HepG2 (cell line): ENCODE data around the gene RAB3IP. TPM values are rescaled to one million over a fixed set of nuclear protein-coding genes. Genes with fewer than 3 reads are reported as not detected.

Experiments used
- ATAC-seq: fragments of 200-7000 bp; cut with Tn5 transposase; 3 replicates; pipeline ENCODE4 v1.9.1; 2020; ENCODE audit warnings: mild to moderate bottlenecking, moderate library complexity
- BruUV-seq: library from RNA; stranded (reverse); fragments of 400-500 nt; replicated peaks from 2 replicates; lab custom pipeline; 2021; lab: Mats Ljungman, UMichigan
- CTCF ChIA-PET: fragments of 300-600 bp; formaldehyde crosslinking; extraction: SDS; loops from one replicate; lab custom pipeline; 2021; ENCODE audit warnings: low total read pairs, inconsistent platforms, low intra/inter-chr PET ratio; lab: Yijun Ruan, JAX
- POLR2A ChIA-PET: fragments of 350-600 bp; sonication (Branson Sonifier 250); formaldehyde crosslinking; loops from one replicate; lab custom pipeline; 2020; ENCODE audit warnings: antibody characterized with exemption, inconsistent platforms; lab: Yijun Ruan, JAX
- DNase-seq: peaks from one replicate; pipeline ENCODE4 v3.0.0-alpha.2; 2015; ENCODE audit warnings: low spot score
- FAIRE-seq: peaks from 3 replicates; lab custom pipeline; 2011; peaks lifted over from hg19 to GRCh38; lab: Jason Lieb, UNC
- H2AFZ ChIP-seq: one replicate; pipeline ENCODE4 v1.6.1; 2011; ENCODE audit warnings: low read length, inconsistent platforms
- H3K27ac ChIP-seq: fragments of 300-600 bp; 3 replicates; pipeline ENCODE4 v1.8.0; 2011; ENCODE audit warnings: mixed run types, mild to moderate bottlenecking, mixed read lengths, low read length, inconsistent platforms; ENCODE audit not compliant: insufficient read depth; ENCODE audit errors: extremely low read length
- H3K27me3 ChIP-seq, 2 experiments: fragments of 200-600 bp in 1 of 2; 2 replicates in 1 of 2; 3 replicates in 1 of 2; pipeline versions ENCODE4 v1.6.0 to v1.8.0; 2011; ENCODE audit warnings: low read length in 2 of 2, mild to moderate bottlenecking in 2 of 2, moderate library complexity in 2 of 2, inconsistent platforms in 1 of 2; ENCODE audit not compliant: insufficient read depth in 2 of 2, control insufficient read depth in 1 of 2
- H3K36me3 ChIP-seq, 2 experiments: fragments of 200-600 bp in 1 of 2; replicated peaks in 1 of 2; 2 replicates in 1 of 2; 3 replicates in 1 of 2; pipeline versions ENCODE4 v1.5.1 to v1.8.0; 2011; ENCODE audit warnings: low read length in 2 of 2, inconsistent platforms in 1 of 2; ENCODE audit not compliant: insufficient read depth in 2 of 2, control insufficient read depth in 1 of 2
- H3K4me1 ChIP-seq: 2 replicates; pipeline ENCODE4 v1.5.1; 2012; ENCODE audit warnings: low read length, inconsistent platforms; ENCODE audit not compliant: insufficient read depth
- H3K4me2 ChIP-seq: 2 replicates; pipeline ENCODE4 v1.6.0; 2011; ENCODE audit warnings: low read depth, low read length, inconsistent platforms
- H3K4me3 ChIP-seq, 3 experiments: fragments of 200-600 bp in 1 of 3; sonication (generic), shearing (Covaris generic) in 1 of 3; replicated peaks in 1 of 3; 2 replicates each; pipeline ENCODE4 v1.5.1; 2011 to 2016; ENCODE audit warnings: low read length in 3 of 3, inconsistent platforms in 2 of 3, low read depth in 2 of 3, mild to moderate bottlenecking in 2 of 3, control low read depth in 1 of 3, mixed read lengths in 1 of 3; ENCODE audit not compliant: insufficient read depth in 1 of 3
- H3K79me2 ChIP-seq: one replicate; pipeline ENCODE4 v1.6.1; 2011; ENCODE audit warnings: low read length, inconsistent platforms; ENCODE audit not compliant: insufficient read depth
- H3K9ac ChIP-seq: 2 replicates; pipeline ENCODE4 v1.6.0; 2011; ENCODE audit warnings: mild to moderate bottlenecking, low read depth, low read length, inconsistent platforms; ENCODE audit not compliant: insufficient read depth
- H3K9me3 ChIP-seq: 2 replicates; pipeline ENCODE4 v1.5.1; 2012; ENCODE audit warnings: mild to moderate bottlenecking, low read length
- H4K20me1 ChIP-seq: 2 replicates; pipeline ENCODE4 v1.6.0; 2011; ENCODE audit warnings: inconsistent platforms, mild to moderate bottlenecking, low read length, moderate library complexity; ENCODE audit not compliant: insufficient read depth
- HDAC2 ChIP-seq: sonication (generic); formaldehyde crosslinking; IDR thresholded peaks from 2 replicates; pipeline ENCODE4 v1.4.0; 2020; ENCODE audit warnings: missing genetic modification reagents
- KLF6 ChIP-seq: IDR thresholded peaks from 2 replicates; pipeline ENCODE4 v1.8.0; 2016; ENCODE audit warnings: missing biosample characterization, missing genetic modification reagents
- MTF1 ChIP-seq: sonication (generic); formaldehyde crosslinking; IDR thresholded peaks from 2 replicates; pipeline ENCODE4 v1.5.0; 2020; ENCODE audit warnings: missing genetic modification reagents
- MZF1 ChIP-seq: sonication (generic); formaldehyde crosslinking; IDR thresholded peaks from 2 replicates; pipeline ENCODE4 v1.8.1; 2023; ENCODE audit warnings: mild to moderate bottlenecking, missing genetic modification reagents, borderline replicate concordance
- POLR2A ChIP-seq, 2 experiments: IDR thresholded peaks; 2 replicates each; pipeline ENCODE4 v1.6.1; 2011; ENCODE audit warnings: low read depth in 2 of 2, low read length in 2 of 2, mild to moderate bottlenecking in 1 of 2, moderate library complexity in 1 of 2; ENCODE audit not compliant: insufficient read depth in 1 of 2
- SIX1 ChIP-seq: sonication (generic); formaldehyde crosslinking; IDR thresholded peaks from 2 replicates; pipeline ENCODE4 v1.4.0; 2020; ENCODE audit warnings: missing genetic modification reagents, borderline replicate concordance
- SSRP1 ChIP-seq: IDR thresholded peaks from 2 replicates; pipeline ENCODE4 v1.6.1; 2016; ENCODE audit warnings: control low read depth
- YEATS4 ChIP-seq: sonication (generic); formaldehyde crosslinking; IDR thresholded peaks from 2 replicates; pipeline ENCODE4 v1.4.0; 2020; ENCODE audit warnings: missing genetic modification reagents, borderline replicate concordance
- ZNF205 ChIP-seq: IDR thresholded peaks from 2 replicates; pipeline ENCODE4 v1.6.1; 2018; ENCODE audit warnings: missing biosample characterization, missing genetic modification reagents
- ZNF234 ChIP-seq: sonication (generic); formaldehyde crosslinking; conservative IDR thresholded peaks from 2 replicates; pipeline ENCODE4 v1.5.1; 2020; ENCODE audit warnings: mild to moderate bottlenecking, missing genetic modification reagents
- ZNF326 ChIP-seq: sonication (generic); formaldehyde crosslinking; IDR thresholded peaks from 2 replicates; pipeline ENCODE4 v1.4.0; 2020; ENCODE audit warnings: missing genetic modification reagents, borderline replicate concordance
- ZNF441 ChIP-seq: sonication (generic); formaldehyde crosslinking; IDR thresholded peaks from 2 replicates; pipeline ENCODE4 v1.7.0; 2021; ENCODE audit warnings: missing genetic modification reagents, borderline replicate concordance
- ZNF703 ChIP-seq: sonication (generic); formaldehyde crosslinking; IDR thresholded peaks from 2 replicates; pipeline ENCODE4 v1.5.1; 2020; ENCODE audit warnings: missing genetic modification reagents, mild to moderate bottlenecking, moderate library complexity, borderline replicate concordance
- ZNF777 ChIP-seq: sonication (generic); formaldehyde crosslinking; IDR thresholded peaks from 2 replicates; pipeline ENCODE4 v1.4.0; 2020; ENCODE audit warnings: missing genetic modification reagents
- ZNF839 ChIP-seq: sonication (generic); formaldehyde crosslinking; IDR thresholded peaks from 2 replicates; pipeline ENCODE4 v1.4.0; 2020; ENCODE audit warnings: missing genetic modification reagents, mild to moderate bottlenecking, borderline replicate concordance
- WGBS: methylation state at CpG from one replicate; pipeline ENCODE4 v1.1.6; 2017; ENCODE audit warnings: low lambda C conversion rate; 5-methylcytosine and 5-hydroxymethylcytosine counted together
- in situ Hi-C: cut with HindIII; loops from 2 replicates; pipeline ENCODE4 v1.10.0; 2017; ENCODE audit warnings: low pct_unique_long_range_greater_than_20kb; ENCODE audit not compliant: extremely low pct_ligation_motif_present
- intact Hi-C: fragments of 100-400 bp; cut with micrococcal nuclease; formaldehyde crosslinking; loops from one replicate; pipeline ENCODE4 v1.10.0; 2022; ENCODE audit not compliant: unreplicated experiment
- polyA plus RNA-seq, 8 experiments: library from polyadenylated mRNA; depleted of rRNA in 3 of 8; stranded (reverse) in 7 of 8; unstranded in 1 of 8; fragments of >200 nt; fragmentation: Illumina TruSeq in 4 of 8; extraction: Trizol in 4 of 8; gene quantifications; 2 replicates each; pipeline versions ENCODE4 v1.2.1 to v1.2.3, GENCODE V29; 2011 to 2016; ENCODE audit warnings: low read depth in 4 of 8, missing spikeins in 1 of 8, mixed read lengths in 1 of 8; ENCODE audit not compliant: insufficient read depth in 1 of 8
- total RNA-seq, 5 experiments: library from RNA; depleted of rRNA; stranded (reverse); fragments of >200 nt; fragmentation: Illumina TruSeq; extraction: Trizol; gene quantifications; 2 replicates each; pipeline ENCODE4 v1.2.3, GENCODE V29; 2016; ENCODE audit warnings: low read depth in 1 of 5
- TF ChIP-seq, protein P1 (sequence below): sonication (generic); formaldehyde crosslinking; IDR thresholded peaks from 2 replicates; pipeline ENCODE4 v1.4.0; 2020; ENCODE audit warnings: missing genetic modification reagents, borderline replicate concordance
- TF ChIP-seq, protein P2 (sequence below): sonication (generic); formaldehyde crosslinking; IDR thresholded peaks from 2 replicates; pipeline ENCODE4 v1.4.0; 2020; ENCODE audit warnings: missing genetic modification reagents, borderline replicate concordance
- TF ChIP-seq, protein P3 (sequence below): sonication (generic); formaldehyde crosslinking; IDR thresholded peaks from 2 replicates; pipeline ENCODE4 v1.5.1; 2020; ENCODE audit warnings: missing genetic modification reagents, mild to moderate bottlenecking, borderline replicate concordance

RAB3IP gene
- total and polyA plus RNA-seq, 2 of the 13 experiments (the other 11 are each of a cell fraction or from before 2014, with no cell fraction given) = 33.6 to 41.1 TPM

DNA sequence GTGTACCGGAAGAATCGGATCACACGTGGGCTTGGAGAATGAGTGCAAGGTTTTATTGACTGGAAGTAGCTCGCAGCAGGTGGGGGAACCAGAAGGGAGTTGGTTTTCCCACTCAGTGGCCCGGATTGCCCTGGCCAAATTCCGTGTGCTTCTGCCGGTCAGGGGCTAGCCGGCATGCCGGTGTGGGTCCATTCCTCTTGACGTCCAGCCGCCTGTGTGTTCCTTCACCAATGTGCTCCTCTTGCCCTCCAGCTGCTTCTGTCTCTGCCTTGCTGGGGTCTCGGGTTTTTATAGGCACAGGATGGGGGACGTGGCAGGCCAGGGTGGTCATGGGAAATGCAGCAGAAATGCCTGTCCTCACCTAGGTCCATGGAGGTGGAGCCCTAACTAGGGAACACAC, 97.4 kb downstream of the RAB3IP start:
- CTCF ChIA-PET = no interaction called here
- no TSS peak for BruUV-seq
- DNase-seq (no peak), ATAC-seq (no peak), FAIRE-seq (no peak)
- no peak overlapping the region for H2AFZ ChIP-seq
- H3K4me3 ChIP-seq = no peak overlapping the region
- intact Hi-C loops = no loop called here
- H3K4me1 ChIP-seq = peaks cover 15% of the 10 kb centered on the region
- no peaks in the 10 kb centered on the region for H3K79me2 ChIP-seq
- POLR2A ChIA-PET = no interaction called here
- no peaks in the 10 kb centered on the region for H3K36me3 ChIP-seq
- in situ Hi-C loops = no loop called here
- 40% methylated on average over 13 of the region's 13 CpGs for WGBS
- H3K9ac ChIP-seq = no peak overlapping the region
- no peak overlapping the region for H3K27ac ChIP-seq
- H3K4me2 ChIP-seq = no peak overlapping the region
- H3K27me3 ChIP-seq = no peaks in the 10 kb centered on the region
- no peaks in the 10 kb centered on the region for H4K20me1 ChIP-seq
- H3K9me3 ChIP-seq = no peaks in the 10 kb centered on the region
- TF ChIP-seq ZNF839 (CRISPR knock-in tag) = no peak
- TF ChIP-seq ZNF205 = no peak
- TF ChIP-seq, protein P1, sequence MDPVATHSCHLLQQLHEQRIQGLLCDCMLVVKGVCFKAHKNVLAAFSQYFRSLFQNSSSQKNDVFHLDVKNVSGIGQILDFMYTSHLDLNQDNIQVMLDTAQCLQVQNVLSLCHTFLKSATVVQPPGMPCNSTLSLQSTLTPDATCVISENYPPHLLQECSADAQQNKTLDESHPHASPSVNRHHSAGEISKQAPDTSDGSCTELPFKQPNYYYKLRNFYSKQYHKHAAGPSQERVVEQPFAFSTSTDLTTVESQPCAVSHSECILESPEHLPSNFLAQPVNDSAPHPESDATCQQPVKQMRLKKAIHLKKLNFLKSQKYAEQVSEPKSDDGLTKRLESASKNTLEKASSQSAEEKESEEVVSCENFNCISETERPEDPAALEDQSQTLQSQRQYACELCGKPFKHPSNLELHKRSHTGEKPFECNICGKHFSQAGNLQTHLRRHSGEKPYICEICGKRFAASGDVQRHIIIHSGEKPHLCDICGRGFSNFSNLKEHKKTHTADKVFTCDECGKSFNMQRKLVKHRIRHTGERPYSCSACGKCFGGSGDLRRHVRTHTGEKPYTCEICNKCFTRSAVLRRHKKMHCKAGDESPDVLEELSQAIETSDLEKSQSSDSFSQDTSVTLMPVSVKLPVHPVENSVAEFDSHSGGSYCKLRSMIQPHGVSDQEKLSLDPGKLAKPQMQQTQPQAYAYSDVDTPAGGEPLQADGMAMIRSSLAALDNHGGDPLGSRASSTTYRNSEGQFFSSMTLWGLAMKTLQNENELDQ = no peak
- TF ChIP-seq ZNF441 (CRISPR knock-in tag) = no peak
- no peak for TF ChIP-seq SSRP1 (CRISPR knock-in tag)
- TF ChIP-seq MTF1 (CRISPR knock-in tag) = no peak
- TF ChIP-seq HDAC2 (CRISPR knock-in tag) = no peak
- no peak for TF ChIP-seq POLR2A (IDR thresholded peaks at IDR 0.05; ENCODE audit: insufficient read depth in 1 of 2, low read depth in 2 of 2, low read length in 2 of 2)
- TF ChIP-seq ZNF703 = no peak
- no peak for TF ChIP-seq MZF1 (CRISPR knock-in tag)
- TF ChIP-seq SIX1 (CRISPR knock-in tag) = no peak
- TF ChIP-seq KLF6 (CRISPR knock-in tag) = no peak
- TF ChIP-seq, protein P2, sequence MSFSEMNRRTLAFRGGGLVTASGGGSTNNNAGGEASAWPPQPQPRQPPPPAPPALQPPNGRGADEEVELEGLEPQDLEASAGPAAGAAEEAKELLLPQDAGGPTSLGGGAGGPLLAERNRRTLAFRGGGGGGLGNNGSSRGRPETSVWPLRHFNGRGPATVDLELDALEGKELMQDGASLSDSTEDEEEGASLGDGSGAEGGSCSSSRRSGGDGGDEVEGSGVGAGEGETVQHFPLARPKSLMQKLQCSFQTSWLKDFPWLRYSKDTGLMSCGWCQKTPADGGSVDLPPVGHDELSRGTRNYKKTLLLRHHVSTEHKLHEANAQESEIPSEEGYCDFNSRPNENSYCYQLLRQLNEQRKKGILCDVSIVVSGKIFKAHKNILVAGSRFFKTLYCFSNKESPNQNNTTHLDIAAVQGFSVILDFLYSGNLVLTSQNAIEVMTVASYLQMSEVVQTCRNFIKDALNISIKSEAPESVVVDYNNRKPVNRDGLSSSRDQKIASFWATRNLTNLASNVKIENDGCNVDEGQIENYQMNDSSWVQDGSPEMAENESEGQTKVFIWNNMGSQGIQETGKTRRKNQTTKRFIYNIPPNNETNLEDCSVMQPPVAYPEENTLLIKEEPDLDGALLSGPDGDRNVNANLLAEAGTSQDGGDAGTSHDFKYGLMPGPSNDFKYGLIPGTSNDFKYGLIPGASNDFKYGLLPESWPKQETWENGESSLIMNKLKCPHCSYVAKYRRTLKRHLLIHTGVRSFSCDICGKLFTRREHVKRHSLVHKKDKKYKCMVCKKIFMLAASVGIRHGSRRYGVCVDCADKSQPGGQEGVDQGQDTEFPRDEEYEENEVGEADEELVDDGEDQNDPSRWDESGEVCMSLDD (CRISPR knock-in tag) = no peak
- TF ChIP-seq, protein P3, sequence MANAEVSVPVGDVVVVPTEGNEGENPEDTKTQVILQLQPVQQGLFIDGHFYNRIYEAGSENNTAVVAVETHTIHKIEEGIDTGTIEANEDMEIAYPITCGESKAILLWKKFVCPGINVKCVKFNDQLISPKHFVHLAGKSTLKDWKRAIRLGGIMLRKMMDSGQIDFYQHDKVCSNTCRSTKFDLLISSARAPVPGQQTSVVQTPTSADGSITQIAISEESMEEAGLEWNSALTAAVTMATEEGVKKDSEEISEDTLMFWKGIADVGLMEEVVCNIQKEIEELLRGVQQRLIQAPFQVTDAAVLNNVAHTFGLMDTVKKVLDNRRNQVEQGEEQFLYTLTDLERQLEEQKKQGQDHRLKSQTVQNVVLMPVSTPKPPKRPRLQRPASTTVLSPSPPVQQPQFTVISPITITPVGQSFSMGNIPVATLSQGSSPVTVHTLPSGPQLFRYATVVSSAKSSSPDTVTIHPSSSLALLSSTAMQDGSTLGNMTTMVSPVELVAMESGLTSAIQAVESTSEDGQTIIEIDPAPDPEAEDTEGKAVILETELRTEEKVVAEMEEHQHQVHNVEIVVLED (CRISPR knock-in tag) = no peak
- TF ChIP-seq YEATS4 = no peak
- no peak for TF ChIP-seq ZNF326 (CRISPR knock-in tag)
- no peak for TF ChIP-seq ZNF777 (CRISPR knock-in tag)
- no peak for TF ChIP-seq ZNF234 (CRISPR knock-in tag)
